HG02642 (cell line): ENCODE data around the gene DUSP8.

Experiments used
- ATAC-seq: cut with Tn5 transposase; IDR thresholded peaks from one replicate; pipeline ENCODE4 v1.9.1; 2021; ENCODE audit warnings: mild to moderate bottlenecking; ENCODE audit not compliant: unreplicated experiment, poor library complexity

Gene DUSP8

GRCh38 chr11:1556278-1556902 lies 15.7 kb downstream of the DUSP8 start:
- no peak for ATAC-seq

GRCh38 chr11:1555713-1556153 lies 16.3 kb downstream of the DUSP8 start:
- ATAC-seq: no peak

- ATAC-seq: no peak
Observed at GRCh38 chr11:1554981-1555712, 16.9 kb downstream of the DUSP8 start.

- ATAC-seq: no peak
Observed at GRCh38 chr11:1553808-1554594, 18.1 kb downstream of the DUSP8 start.

GRCh38 chr11:1549338-1550330 lies 22.4 kb downstream of the DUSP8 start:
- ATAC-seq: no peak

GRCh38 chr11:1548221-1549070 lies 23.6 kb downstream of the DUSP8 start:
- no peak for ATAC-seq

- no peak for ATAC-seq
Observed at GRCh38 chr11:1547467-1548098, 24.5 kb downstream of the DUSP8 start.

GRCh38 chr11:1546536-1547466 lies 25.3 kb downstream of the DUSP8 start:
- ATAC-seq: no peak

- no peak for ATAC-seq
Observed at GRCh38 chr11:1546077-1546535, 26.0 kb downstream of the DUSP8 start.

- no peak for ATAC-seq
Observed at GRCh38 chr11:1545432-1545831, 26.6 kb downstream of the DUSP8 start.

- ATAC-seq: no peak
Observed at GRCh38 chr11:1544536-1544935, 27.5 kb downstream of the DUSP8 start.

- no peak for ATAC-seq
Observed at GRCh38 chr11:1543606-1544263, 28.3 kb downstream of the DUSP8 start.

GRCh38 chr11:1542267-1542666 lies 29.8 kb downstream of the DUSP8 start:
- ATAC-seq: no peak

GRCh38 chr11:1541474-1542204 lies 30.4 kb downstream of the DUSP8 start:
- no peak for ATAC-seq

- no peak for ATAC-seq
Observed at GRCh38 chr11:1540074-1540473, 32.0 kb downstream of the DUSP8 start.

- no peak for ATAC-seq
Observed at GRCh38 chr11:1538153-1538552, 33.9 kb downstream of the DUSP8 start.
